NCI-H2171 treated with DMSO at 0.1 percent for 48 hours (cell line): ENCODE measurements around the gene CIDEB.
A peak's percentile ranks its signal among the peaks of the same experiment; 100 is the strongest.
"Not testable (repeated sequence)": the region's sequence is repeated elsewhere in the genome, so short reads cannot be mapped to it uniquely, and the experiment has no call there.

ENCODE experiments used
- DNase-seq: peaks from one replicate; lab custom pipeline; 2025; lab: John Stamatoyannopoulos, UW

Gene CIDEB, protein sequence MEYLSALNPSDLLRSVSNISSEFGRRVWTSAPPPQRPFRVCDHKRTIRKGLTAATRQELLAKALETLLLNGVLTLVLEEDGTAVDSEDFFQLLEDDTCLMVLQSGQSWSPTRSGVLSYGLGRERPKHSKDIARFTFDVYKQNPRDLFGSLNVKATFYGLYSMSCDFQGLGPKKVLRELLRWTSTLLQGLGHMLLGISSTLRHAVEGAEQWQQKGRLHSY

DNA sequence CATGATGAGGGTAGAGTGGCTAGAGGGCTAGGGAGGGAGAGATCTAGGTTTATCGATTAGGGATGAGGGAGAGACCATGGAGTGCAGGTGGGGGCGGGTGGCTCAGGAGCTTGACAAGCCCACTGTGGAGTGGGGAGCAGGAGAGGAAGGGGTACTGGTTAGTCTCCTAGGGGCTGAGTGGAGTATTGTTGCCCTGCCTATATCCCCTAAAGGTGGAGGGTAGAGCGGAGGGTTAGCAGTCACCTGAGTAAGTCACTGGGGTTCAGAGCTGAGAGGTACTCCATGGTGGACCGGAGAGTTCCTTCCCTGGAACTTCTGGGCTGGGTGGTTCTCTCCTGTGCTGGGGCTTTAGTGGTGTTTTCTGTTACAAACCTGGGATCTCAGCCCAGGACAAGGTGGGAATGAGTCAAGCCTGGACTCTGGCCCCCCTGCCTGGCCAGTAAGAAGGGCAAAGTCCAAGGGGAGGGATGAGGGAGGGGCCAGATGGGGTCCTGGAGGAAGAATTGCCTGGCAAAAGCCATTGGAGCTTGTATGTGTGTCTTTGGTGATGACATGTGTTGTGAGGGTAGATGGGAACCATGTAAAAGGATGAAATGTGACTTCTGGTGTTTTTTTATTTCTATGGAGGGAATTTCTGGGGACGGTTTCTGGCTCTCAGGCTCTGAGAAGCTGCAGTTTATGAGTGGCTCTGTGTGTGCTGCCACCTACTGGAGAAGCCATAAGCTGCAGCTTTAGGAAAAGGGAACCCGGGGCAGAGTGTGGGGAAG lies at the start of gene CIDEB:
Gene CIDEB (minus strand): TSS at position 403 of the 767 bp plus-strand sequence. CDS start 119 bp downstream, at position 284.
- peak; percentile 48 for DNase-seq

DNA sequence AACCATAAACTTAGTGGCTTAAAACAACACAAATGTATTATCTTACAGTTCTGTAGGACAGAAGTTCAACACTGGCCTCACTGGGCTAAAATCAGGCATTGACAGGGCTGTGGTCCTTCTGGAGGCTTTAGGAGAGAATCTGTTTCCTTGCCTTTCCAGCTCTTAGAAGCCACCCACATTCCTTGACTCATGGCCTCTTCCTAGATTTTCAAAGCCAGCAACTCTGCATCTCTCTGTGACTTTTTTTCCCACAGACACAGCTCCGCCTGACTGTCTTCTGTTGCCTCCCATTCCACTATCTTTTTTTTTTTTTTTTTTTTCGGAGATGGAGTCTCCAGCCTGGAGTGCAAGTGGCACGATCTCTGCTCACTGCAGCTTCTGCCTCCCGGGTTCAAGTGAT lies 48.4 kb upstream of the CIDEB start:
- DNase-seq = no peak

DNA sequence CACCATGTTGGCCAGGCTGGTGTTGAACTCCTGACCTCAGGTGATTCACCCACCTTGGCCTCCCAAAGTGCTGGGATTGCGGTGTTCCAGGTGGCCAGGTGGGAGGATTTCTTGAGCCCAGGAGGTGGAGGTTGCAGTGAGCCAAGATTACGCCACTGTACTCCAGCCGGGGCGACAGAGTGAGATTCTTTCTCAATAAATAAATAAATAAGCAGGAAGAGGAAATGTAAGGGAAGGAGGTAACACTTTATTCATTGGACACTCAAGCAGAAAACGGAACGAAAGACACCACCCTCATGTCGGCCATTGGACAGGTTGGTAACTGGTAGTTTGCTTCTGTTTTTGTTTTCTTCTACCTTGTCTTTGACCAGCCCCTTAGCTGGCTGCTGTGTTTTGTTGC lies 47.2 kb upstream of the CIDEB start:
- DNase-seq = no peak

DNA sequence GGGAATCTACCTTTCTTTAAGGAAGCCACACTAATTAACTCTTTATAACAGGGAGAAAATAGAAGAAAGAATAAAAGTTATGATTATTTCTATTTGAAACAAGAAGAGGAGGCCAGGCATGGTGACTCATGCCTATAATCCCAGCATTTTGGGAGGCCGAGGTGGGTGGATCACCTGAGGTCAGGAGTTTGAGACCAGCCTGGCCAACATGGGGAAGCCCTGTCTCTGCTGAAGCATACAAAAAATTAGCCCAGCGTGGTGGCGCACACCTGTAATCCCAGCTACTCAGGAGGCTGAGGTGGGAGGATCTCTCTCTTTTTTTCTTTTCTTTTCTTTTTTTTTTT lies 46.7 kb upstream of the CIDEB start:
- DNase-seq = not testable (repeated sequence)

DNA sequence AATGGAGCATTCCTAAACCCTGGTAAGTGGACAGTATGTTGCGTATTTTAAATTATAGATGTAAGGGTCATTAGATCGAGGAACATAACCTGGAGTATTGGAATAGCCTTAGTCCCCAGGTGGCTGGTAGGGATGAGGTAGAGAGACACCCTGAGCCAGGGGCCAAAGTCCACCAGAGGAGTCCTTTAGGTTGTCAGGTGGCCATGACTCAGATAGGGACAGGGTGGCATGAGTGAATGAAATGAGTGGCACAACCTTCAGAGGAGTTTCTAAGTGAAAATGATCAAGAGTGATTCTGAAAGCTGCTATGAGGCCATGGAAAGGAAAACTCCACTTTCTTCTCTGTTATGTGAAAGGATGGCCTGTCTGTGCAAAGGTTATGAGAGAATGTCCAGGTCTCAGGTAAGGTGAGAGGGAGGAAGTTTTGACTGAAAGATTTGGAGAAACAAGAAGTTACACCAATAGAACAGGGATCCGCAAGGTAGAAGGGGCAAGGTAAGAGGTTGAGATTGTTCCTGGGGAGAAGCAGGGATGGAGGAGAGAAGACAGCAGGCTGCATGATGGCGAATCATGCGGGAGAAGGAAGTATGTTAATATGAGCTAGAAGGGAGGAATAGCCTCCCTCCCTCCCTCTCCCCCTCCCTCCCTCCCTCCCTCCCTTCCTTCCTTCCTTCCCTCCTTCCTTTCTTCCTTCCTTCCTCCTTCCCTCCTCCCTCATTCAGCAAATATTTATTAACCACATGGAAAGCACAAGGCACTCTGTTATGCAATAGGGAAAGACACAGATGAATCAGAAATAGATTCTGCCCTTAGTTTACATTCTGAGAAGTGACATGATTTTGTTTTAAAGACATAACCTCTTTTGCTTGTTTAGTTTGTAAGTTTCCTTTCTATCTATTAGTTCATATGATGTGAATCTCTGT lies 46.0 kb upstream of the CIDEB start:
- no peak for DNase-seq

DNA sequence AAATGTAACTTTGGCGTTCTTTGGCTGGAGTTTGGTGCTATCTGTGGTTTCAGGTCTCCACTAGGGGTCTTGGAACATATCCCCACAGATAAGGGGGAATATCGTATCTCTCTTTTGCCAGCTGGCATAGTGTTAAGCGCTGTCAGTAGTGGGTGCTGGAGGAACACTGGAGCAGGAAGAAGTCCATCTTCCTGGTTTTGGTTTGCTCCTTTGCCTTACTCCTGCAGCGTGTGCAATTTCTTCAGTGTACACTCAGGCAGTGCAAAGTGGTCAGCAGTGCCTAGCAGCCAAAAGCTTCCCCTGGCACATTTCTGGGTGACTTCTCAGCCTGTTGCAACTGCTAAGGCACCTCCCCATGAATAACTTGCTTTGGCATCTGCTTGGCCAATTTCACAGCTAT lies 43.7 kb upstream of the CIDEB start:
- peak; percentile 29 for DNase-seq

DNA sequence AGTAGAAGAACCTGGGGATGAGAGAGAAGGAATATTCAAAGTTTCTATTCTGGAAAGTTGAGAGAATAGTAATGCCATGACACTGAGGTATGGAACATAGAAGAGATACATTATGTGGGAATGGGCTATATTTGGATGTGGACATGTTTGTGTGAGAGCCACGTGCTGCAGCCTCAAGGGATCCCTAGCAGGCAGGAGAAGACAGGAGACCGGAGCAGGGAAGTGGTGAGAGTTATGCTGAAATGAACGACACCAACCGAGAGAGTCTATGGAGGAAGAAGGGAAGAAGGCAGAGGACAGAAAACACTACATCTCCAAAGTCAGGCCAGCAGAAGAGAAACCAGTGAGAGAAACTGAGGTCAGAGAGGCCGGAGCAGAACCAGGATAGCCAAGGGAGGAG lies 42.0 kb upstream of the CIDEB start:
- DNase-seq = no peak

DNA sequence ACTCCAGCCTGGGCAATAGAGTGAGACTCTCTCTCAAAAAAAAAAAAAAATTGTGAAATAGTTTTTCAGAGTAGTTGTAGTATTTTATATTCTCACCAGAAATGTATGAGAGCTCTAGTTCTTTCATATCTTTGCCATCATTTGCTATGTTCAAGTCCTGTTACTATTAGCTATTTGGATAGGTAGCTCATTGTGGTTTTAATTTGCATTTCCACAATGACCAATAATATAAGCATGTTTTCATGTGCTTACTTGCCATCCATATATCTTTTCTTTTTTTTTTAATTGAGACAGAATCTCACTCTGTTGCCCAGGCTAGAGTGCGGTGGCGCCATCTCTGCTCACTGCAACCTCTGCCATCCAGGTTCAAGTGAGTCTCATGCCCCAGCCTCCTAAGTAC lies 40.4 kb upstream of the CIDEB start:
- no peak for DNase-seq

DNA sequence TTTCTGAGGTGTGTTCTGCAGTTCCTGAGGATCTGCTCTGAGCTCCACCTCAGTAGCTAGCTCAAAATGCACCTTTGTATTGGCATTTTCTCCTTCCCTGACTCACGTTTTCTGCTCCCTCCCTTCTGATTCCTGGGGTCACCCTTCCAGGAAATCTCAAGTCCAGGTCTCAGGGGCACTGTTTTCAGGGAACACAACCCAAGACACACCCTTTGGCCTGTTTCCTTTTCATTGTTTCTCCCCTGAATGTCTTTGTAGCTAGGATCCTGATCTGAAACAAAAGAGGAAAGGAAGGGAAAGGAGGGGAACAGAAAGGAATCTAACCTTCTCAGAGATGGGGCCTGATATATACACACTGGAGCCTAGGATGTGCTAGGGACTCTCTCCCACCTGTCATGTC lies 39.4 kb upstream of the CIDEB start:
- no peak for DNase-seq

DNA sequence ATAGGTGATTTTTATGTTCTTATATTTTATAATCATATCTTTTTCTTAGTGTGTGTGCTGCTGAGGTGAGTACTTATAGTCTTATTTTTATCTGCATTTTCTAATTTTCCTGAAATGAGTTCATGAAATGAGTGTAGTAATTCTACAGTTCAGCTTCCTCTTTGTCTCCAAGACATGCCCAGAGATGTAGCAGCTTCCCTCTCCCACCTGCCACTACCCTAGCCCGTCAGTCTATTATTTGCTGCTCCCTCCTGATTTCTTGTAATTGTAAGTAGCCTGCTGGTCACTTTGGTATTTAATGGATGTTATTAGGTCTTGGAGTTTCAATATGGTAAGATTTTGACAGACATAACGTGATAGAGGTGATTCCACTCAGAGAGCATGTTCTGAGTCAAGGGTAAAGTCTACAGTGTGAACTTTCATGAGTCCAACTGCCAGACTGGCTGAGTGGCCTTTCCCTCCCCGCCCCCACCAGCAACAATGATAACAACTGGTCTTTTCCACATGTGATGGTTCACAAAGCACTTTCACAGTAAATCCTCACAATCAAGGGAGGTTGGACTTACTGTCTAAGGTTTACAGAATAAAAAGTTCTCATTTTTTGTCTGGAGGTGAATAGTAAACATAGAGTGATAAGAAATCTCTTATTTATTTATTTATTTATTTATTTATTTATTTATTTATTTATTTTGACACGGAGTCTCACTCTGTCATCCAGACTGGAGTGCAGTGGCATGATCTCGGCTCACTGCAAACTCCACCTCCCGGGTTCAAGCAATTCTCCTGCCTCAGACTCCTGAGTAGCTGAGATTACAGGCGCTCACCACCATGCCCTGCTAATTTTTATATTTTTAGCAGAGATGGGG lies 36.3 kb upstream of the CIDEB start:
- DNase-seq = no peak

DNA sequence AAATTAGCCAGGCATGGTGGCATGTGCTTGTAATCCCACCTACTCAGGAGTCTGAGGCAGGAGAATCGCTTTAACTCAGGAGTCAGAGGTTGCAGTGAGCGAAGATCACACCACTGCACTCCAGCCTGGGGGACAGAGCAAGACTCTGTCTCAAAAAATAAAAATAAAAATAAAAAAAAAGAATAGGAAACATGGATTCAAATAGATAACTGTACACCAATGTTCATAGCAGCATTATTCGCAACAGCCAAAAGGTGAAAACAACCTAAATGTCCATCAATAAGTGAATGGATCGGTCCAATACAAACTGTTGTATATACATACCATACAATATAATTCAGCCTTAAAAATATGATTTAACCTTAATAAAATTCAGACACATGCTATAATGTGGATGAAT lies 35.1 kb upstream of the CIDEB start:
- DNase-seq = no peak

DNA sequence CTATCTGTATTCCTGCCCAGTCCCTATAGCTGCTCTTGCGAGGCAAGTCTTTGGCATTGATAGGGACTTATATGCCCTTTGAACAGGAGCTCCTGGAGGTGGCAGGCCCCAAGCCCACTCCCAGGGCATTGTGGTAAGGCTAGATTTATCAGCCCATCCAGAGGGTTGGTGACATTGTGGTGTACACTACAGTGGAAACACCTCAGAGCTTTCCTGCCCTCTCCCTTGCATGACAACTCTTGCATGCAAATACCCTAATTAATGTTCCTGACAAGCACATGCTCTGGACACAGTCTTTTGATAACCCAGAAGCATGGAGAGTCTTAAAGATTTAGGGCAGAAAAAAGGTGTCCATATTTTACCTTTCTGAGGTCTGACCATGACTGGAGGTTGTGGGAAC lies 32.8 kb upstream of the CIDEB start:
- DNase-seq = no peak

DNA sequence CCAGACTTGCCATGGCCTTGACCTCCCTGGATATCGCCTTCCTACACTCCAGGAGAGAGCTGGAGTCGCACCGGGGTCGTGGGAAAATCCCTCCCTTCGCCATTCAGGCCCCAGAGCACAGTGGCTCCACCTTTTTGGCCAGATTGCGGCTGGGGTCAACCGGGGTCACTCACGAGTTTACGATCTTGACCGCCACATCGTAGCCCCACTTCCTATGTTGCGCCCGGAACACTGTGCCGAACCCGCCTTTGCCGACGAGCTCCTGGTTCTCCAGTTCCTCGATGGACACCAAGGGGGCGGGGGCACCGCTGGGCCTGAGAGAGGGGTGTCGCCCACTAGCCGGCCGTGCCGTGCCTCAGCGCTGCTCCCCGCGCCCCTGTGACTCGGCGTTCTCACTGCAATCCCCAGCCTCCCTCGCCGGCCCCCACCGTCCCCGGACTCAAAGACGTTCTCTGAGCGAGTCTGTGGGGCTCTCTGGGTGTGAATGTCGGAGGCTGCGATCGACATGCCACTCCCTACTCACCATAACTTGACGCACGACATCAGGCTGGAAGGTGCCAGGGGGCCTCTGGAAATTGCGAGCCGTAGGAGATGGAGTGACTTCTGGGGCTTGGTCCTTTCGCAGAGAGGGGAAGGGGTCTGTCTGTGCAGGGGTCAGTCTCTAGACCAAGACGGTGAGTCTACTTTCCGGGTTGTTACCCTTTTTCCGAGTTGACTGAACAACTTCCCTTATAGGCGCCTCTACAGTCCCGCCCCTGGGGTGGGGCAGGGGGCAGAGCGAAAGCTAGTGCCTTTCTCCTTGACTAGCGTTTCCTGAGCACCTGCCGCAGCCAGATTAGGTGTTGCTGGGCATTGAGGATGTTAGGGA lies 31.7 kb upstream of the CIDEB start, which contains the start of gene RIPK3:
Gene RIPK3 (minus strand): TSS at position 708 of the 868 bp plus-strand sequence. CDS start 165 bp downstream, at position 543.
- no peak for DNase-seq

DNA sequence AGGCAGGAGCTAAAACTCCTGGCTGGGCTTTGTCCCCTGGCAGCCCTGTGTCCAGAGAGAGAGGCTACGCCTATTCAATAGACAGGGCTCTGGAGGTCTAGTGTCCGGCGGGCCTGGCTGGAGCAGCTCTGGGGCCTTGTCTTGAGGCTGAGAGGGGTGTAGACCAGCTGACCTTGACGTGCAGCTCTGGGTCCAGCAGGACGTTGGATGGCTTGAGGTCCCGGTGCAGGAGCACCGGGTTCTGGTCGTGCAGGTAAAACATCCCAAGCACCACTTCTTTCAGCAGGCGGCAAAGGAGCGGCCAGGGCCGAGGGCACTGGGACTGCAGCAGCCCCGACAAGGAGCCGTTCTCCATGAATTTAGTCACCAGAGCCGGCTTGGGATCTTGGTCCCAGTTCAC lies 31.1 kb upstream of the CIDEB start:
- no peak for DNase-seq

DNA sequence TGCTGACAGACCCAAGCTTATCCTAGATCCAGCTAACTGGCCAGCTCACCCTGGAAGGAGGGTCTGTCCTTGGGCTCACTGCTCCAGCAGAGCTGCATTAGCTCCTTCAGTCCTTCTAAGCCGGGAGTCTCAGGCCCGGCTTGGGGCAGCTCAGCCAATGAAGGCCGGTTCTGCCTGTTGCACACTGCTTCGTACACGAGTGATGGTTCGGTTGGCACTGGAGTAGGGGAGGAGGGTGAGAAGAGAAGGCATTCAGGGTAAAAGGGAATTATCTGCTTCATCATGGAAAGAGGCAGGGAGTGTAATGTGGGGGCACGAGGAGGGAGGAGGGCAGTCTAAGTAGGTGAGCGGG lies 30.0 kb upstream of the CIDEB start:
- DNase-seq = no peak

DNA sequence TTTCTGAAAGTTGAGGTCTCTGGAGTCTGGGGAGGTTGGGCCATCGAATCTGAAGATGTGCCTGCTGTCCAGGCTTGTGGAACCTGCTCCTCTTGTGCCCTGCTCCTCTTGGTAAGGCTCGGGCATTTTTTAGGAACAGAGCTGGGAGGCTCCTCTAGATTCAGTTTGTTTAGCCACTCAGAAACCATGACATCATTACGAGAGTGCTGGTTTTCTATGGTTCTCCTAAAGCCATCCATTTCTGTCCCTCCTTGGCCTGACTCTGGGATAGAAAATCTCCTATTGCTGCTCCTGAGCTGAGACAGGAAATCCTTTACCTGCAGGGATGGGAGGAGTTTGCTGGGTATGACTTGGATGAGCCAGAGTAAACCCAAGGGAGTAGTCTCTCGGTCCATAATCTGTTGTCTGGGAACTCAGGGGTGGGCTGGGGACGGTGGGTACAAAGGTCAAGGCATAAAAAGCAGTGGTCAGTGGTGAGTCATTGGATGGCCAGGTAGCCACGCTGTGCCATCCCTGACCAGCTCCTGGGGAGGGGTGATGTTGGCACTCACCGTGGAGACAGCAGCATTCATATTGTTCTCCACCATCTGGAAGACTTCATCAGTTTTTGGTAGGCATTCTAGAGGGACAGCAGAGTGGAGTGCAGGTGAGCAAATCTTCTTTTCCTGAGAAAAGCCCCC lies 29.5 kb upstream of the CIDEB start:
- no peak for DNase-seq

DNA sequence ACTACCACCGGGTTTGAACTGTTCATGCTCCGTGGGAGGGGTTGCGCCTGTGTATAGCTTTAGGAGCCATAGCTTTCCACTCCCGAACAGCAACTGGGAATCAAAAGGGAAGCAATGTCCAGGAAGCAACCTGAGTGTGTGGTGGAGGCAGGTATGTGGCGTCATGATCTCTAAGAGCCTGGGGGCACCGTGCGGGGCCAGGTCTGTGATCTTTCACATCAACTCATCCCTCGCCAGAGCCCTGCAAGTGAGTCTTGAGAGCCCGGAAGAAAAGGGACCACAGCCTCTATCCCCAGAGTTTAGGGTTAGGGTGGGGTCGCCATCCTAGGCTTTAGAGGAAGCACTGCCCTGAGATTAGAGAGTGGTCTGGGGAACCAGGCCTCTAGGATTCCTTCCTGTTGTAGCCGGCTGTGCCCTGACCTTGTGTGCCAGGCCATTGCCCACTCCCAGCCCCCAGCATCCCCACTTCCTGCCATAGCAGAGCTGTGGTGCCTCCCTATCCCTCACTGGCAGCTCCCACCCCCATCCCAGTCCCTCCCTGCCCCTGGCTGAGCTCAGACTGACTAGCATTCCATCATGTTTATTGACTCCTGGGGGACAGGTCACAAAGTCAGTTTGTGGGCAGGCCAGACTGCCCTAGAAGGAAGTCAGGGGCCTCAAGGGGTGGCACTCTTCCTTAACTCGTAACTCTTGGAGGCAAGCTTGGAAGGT lies 27.8 kb upstream of the CIDEB start:
- no peak for DNase-seq

DNA sequence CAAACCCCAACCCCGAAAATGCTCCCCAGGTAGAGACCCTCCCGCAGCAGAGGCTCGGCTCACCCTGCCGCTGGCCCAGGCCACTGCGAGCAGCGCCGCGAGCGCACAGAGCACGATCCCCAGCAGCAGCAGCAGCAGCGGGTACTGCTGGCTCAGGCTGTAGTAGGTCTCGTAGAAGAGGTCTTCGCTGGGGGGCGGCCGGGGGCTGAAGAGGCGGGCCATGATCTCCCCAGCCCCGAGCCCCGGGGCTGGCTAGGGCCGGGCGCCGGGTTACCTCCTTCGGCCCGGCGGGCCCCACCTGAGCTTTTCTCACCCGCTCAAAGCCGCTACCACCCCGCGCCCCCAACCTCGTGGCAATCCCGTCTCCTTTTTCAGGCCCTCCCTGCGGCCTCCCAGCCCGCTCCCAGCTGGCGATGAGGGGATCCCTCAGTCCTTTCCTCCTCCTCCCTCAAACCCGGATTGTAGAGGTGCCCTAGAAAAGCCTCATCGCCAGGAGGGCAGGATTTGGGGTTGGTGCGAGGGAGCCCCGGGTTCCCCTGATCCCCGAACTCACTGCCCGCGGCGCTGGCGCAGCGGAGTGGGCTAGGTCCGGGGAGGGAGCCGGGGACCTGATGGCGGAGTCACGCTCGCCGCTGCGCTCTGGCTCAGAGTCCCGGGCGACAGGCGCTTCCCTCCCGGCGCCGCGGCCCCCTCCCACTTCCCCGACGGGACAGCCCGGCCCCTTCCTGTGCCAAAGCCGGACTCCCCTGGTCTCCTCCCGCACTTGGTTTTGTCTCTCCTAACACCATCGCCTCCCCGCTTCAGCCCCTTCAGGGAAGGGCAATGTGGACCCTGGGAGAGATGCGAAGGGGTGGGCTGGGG lies 26.9 kb upstream of the CIDEB start, which contains the start of gene ADCY4:
Gene ADCY4 (minus strand): TSS at position 641 of the 861 bp plus-strand sequence. CDS start 419 bp downstream, at position 222.
- no peak for DNase-seq
